SU-DHL-6 (cell line): ENCODE measurements around the gene EPHA6.

Experiments used
- H2AFZ ChIP-seq: fragments of 200-600 bp; sonication (generic); 2 replicates; pipeline ENCODE4 v1.6.1; 2014; ENCODE audit warnings: low read depth, mild to moderate bottlenecking, moderate library complexity, mixed read lengths, antibody characterized with exemption, low read length; ENCODE audit not compliant: severe bottlenecking
- H3F3A ChIP-seq: fragments of 200-600 bp; shearing (Covaris generic); 2 replicates; pipeline ENCODE4 v1.6.0; 2016; ENCODE audit warnings: antibody characterized with exemption, mild to moderate bottlenecking; ENCODE audit not compliant: insufficient read depth
- H3K27ac ChIP-seq: fragments of 200-600 bp; sonication (generic); 2 replicates; pipeline ENCODE4 v1.5.1; 2016; ENCODE audit warnings: low read depth, mild to moderate bottlenecking, low read length, moderate library complexity, mixed read lengths
- H3K27me3 ChIP-seq: fragments of 200-600 bp; sonication (generic), shearing (Covaris generic); 2 replicates; pipeline ENCODE4 v1.6.0; 2014; ENCODE audit warnings: mild to moderate bottlenecking, low read length
- H3K36me3 ChIP-seq: fragments of 200-600 bp; sonication (generic); 2 replicates; pipeline ENCODE4 v1.6.1; 2014; ENCODE audit warnings: mild to moderate bottlenecking, low read length, mixed read lengths
- H3K4me2 ChIP-seq: fragments of 300-600, 200-600 bp; shearing (Covaris generic), sonication (generic); 2 replicates; pipeline ENCODE4 v1.6.0; 2014; ENCODE audit warnings: low read length, low read depth, mild to moderate bottlenecking; ENCODE audit not compliant: poor library complexity, severe bottlenecking
- H3K4me3 ChIP-seq: fragments of 200-600 bp; sonication (generic); 2 replicates; pipeline ENCODE4 v1.5.1; 2014; ENCODE audit warnings: antibody characterized with exemption, low read length, mild to moderate bottlenecking, mixed read lengths; ENCODE audit not compliant: insufficient read depth, poor library complexity, severe bottlenecking
- H3K79me2 ChIP-seq: fragments of 200-600 bp; sonication (generic); 2 replicates; pipeline ENCODE4 v1.6.1; 2014; ENCODE audit warnings: mild to moderate bottlenecking, low read length, moderate library complexity; ENCODE audit not compliant: insufficient read depth
- H3K9ac ChIP-seq: fragments of 200-600 bp; sonication (generic); 2 replicates; pipeline ENCODE4 v1.7.0; 2014; ENCODE audit warnings: mild to moderate bottlenecking, low read length
- H3K9me2 ChIP-seq: fragments of 200-600 bp; sonication (generic); replicated peaks from 2 replicates; pipeline ENCODE4 v1.6.1; 2014; ENCODE audit warnings: low read length; ENCODE audit not compliant: insufficient read depth
- H3K9me3 ChIP-seq: fragments of 200-600 bp; sonication (generic); 2 replicates; pipeline ENCODE4 v1.6.1; 2014; ENCODE audit warnings: low read length, mixed read lengths; ENCODE audit not compliant: insufficient read depth
- H4K20me1 ChIP-seq: fragments of 200-600 bp; sonication (generic); 2 replicates; pipeline ENCODE4 v1.6.1; 2014; ENCODE audit warnings: low read depth, mild to moderate bottlenecking, antibody characterized with exemption, low read length, moderate library complexity, mixed read lengths
- CTCF ChIP-seq: fragments of 200-600 bp; sonication (generic); IDR thresholded peaks from one replicate; pipeline ENCODE4 v1.5.1; 2017; ENCODE audit warnings: antibody characterized with exemption, mild to moderate bottlenecking, low read length, moderate library complexity; ENCODE audit not compliant: insufficient read depth, poor library complexity, severe bottlenecking
- EZH2phosphoT487 ChIP-seq: fragments of 200-600 bp; sonication (generic), shearing (Covaris generic); conservative IDR thresholded peaks from 2 replicates; pipeline ENCODE4 v1.6.1; 2018; ENCODE audit warnings: mild to moderate bottlenecking, antibody characterized with exemption, low read length, moderate library complexity, mixed read lengths

The EPHA6 gene

GRCh38 chr3:97278506-97278905 is 464.1 kb downstream of the EPHA6 start:
- Histone ChIP-seq H4K20me1 (no peaks in the 10 kb centered on the region), H3K9me2 (no peaks in the 10 kb centered on the region), H3K9ac (no peak overlapping the region), H3F3A (no peaks in the 10 kb centered on the region), H3K27me3 (no peaks in the 10 kb centered on the region), H3K27ac (no peak overlapping the region), H3K9me3 (no peaks in the 10 kb centered on the region), H3K4me3 (no peak overlapping the region), H3K79me2 (no peaks in the 10 kb centered on the region), H3K36me3 (no peaks in the 10 kb centered on the region), H3K4me2 (no peak overlapping the region), H2AFZ (peak overlapping the region; percentile 54)
- no peak for TF ChIP-seq EZH2phosphoT487
- no peak for TF ChIP-seq CTCF

GRCh38 chr3:97291901-97292300 is 477.5 kb downstream of the EPHA6 start:
- no peak overlapping the region for H3K4me2 ChIP-seq

GRCh38 chr3:97293596-97294131 is 479.3 kb downstream of the EPHA6 start:
- Histone ChIP-seq H3K4me3 (no peak overlapping the region), H4K20me1 (no peaks in the 10 kb centered on the region), H2AFZ (no peak overlapping the region), H3K9ac (no peak overlapping the region), H3K36me3 (no peaks in the 10 kb centered on the region), H3K9me3 (no peaks in the 10 kb centered on the region), H3K4me2 (no peak overlapping the region), H3K27ac (no peak overlapping the region), H3K27me3 (no peaks in the 10 kb centered on the region), H3F3A (no peaks in the 10 kb centered on the region), H3K79me2 (no peaks in the 10 kb centered on the region), H3K9me2 (no peaks in the 10 kb centered on the region)
- TF ChIP-seq CTCF: no peak
- TF ChIP-seq EZH2phosphoT487: no peak

More at GRCh38 chr3:97291901-97292300, 477.5 kb downstream of the EPHA6 start:
- no peaks in the 10 kb centered on the region for H3K36me3 ChIP-seq
- H3K4me3 ChIP-seq: no peak overlapping the region
- no peak overlapping the region for H3K27ac ChIP-seq
- H3K9me2 ChIP-seq: no peaks in the 10 kb centered on the region
- no peaks in the 10 kb centered on the region for H3K79me2 ChIP-seq
- H3K9ac ChIP-seq: no peak overlapping the region
- H3F3A ChIP-seq: no peaks in the 10 kb centered on the region
- no peaks in the 10 kb centered on the region for H3K9me3 ChIP-seq
- no peaks in the 10 kb centered on the region for H3K27me3 ChIP-seq
- no peak for TF ChIP-seq EZH2phosphoT487
- TF ChIP-seq CTCF: no peak
- H4K20me1 ChIP-seq: no peaks in the 10 kb centered on the region
- no peak overlapping the region for H2AFZ ChIP-seq
